Measurements from ENCODE around the gene ROBO1.

DNA sequence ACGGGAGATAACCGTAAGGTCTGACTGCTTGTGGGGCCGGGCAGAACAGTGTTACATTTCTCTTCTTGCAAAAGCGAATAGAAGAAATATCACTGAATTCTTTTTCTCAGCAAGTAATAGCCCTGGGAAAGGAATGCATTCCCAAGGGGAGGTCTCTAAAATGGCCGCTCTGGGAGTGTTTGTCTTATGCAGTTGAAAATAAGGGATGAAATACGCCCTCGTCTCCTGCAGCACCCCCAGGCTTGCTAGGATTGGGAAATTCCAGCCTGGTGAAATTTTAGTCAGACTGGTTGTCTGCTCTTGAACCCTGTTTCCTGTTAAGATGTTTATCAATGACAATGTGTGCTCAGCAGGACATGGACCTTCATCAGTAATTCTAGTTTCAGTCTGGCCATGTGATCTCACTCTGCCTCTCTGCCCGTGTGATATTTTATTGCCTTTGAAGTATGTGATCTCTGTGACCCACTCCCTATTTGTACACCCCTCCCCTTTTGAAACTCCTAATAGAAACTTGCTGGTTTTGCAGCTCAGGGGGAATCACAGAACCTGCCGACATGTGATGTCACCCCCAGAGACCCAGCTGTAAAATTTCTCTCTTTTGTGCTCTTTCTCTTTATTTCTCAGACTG is 715.6 kb downstream of the ROBO1 start:
- TF ChIP-seq, protein P1, sequence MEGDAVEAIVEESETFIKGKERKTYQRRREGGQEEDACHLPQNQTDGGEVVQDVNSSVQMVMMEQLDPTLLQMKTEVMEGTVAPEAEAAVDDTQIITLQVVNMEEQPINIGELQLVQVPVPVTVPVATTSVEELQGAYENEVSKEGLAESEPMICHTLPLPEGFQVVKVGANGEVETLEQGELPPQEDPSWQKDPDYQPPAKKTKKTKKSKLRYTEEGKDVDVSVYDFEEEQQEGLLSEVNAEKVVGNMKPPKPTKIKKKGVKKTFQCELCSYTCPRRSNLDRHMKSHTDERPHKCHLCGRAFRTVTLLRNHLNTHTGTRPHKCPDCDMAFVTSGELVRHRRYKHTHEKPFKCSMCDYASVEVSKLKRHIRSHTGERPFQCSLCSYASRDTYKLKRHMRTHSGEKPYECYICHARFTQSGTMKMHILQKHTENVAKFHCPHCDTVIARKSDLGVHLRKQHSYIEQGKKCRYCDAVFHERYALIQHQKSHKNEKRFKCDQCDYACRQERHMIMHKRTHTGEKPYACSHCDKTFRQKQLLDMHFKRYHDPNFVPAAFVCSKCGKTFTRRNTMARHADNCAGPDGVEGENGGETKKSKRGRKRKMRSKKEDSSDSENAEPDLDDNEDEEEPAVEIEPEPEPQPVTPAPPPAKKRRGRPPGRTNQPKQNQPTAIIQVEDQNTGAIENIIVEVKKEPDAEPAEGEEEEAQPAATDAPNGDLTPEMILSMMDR (IDR thresholded peaks at IDR 0.05; ENCODE audit: low read depth, low read length, missing input control) = no peak
- TF ChIP-seq, protein P2, sequence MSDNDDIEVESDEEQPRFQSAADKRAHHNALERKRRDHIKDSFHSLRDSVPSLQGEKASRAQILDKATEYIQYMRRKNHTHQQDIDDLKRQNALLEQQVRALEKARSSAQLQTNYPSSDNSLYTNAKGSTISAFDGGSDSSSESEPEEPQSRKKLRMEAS (IDR thresholded peaks at IDR 0.05) = no peak
- TF ChIP-seq, protein P3, sequence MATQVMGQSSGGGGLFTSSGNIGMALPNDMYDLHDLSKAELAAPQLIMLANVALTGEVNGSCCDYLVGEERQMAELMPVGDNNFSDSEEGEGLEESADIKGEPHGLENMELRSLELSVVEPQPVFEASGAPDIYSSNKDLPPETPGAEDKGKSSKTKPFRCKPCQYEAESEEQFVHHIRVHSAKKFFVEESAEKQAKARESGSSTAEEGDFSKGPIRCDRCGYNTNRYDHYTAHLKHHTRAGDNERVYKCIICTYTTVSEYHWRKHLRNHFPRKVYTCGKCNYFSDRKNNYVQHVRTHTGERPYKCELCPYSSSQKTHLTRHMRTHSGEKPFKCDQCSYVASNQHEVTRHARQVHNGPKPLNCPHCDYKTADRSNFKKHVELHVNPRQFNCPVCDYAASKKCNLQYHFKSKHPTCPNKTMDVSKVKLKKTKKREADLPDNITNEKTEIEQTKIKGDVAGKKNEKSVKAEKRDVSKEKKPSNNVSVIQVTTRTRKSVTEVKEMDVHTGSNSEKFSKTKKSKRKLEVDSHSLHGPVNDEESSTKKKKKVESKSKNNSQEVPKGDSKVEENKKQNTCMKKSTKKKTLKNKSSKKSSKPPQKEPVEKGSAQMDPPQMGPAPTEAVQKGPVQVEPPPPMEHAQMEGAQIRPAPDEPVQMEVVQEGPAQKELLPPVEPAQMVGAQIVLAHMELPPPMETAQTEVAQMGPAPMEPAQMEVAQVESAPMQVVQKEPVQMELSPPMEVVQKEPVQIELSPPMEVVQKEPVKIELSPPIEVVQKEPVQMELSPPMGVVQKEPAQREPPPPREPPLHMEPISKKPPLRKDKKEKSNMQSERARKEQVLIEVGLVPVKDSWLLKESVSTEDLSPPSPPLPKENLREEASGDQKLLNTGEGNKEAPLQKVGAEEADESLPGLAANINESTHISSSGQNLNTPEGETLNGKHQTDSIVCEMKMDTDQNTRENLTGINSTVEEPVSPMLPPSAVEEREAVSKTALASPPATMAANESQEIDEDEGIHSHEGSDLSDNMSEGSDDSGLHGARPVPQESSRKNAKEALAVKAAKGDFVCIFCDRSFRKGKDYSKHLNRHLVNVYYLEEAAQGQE (IDR thresholded peaks at IDR 0.05) = no peak
- TF ChIP-seq, protein P4, sequence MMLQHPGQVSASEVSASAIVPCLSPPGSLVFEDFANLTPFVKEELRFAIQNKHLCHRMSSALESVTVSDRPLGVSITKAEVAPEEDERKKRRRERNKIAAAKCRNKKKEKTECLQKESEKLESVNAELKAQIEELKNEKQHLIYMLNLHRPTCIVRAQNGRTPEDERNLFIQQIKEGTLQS (IDR thresholded peaks at IDR 0.05) = no peak
- TF ChIP-seq EGR1 (IDR thresholded peaks at IDR 0.05; ENCODE audit: low read depth in 2 of 2) (no peak), RAD21 (IDR thresholded peaks at IDR 0.05) (no peak), GABPA (IDR thresholded peaks at IDR 0.05 in 1 of 2, conservative IDR thresholded peaks at IDR 0.05 in 1 of 2) (no peak), SP1 (IDR thresholded peaks at IDR 0.05) (no peak), TAF1 (conservative IDR thresholded peaks at IDR 0.05) (no peak), FOXA1 (IDR thresholded peaks at IDR 0.05) (no peak)
